Erythroblast (primary cell): ENCODE results near the gene FIG4.
"Not testable (repeated sequence)": the region's sequence is repeated elsewhere in the genome, so short reads cannot be mapped to it uniquely, and the experiment has no call there.

Experiments used
- DNase-seq, 2 experiments: peaks; one replicate each; lab custom pipeline; 2025; lab: John Stamatoyannopoulos, UW
- GATA1 ChIP-seq: IDR thresholded peaks from 2 replicates; pipeline ENCODE4 v1.6.1; 2011; ENCODE audit warnings: low read depth, mild to moderate bottlenecking, control low read depth, low read length, moderate library complexity
- POLR2A ChIP-seq: IDR thresholded peaks from 2 replicates; pipeline ENCODE4 v1.6.1; 2011; ENCODE audit warnings: mild to moderate bottlenecking, low read length

Gene FIG4

GRCh38 chr6:109853951-109854350 lies 162.9 kb downstream of the FIG4 start:
- TF ChIP-seq POLR2A (no peak), GATA1 (no peak)
- DNase-seq: no peak

- TF ChIP-seq GATA1: no peak
- no peak for TF ChIP-seq POLR2A
- no peak for DNase-seq
Observed at GRCh38 chr6:109854541-109855308, 163.6 kb downstream of the FIG4 start.

GRCh38 chr6:109855476-109856040 lies 164.5 kb downstream of the FIG4 start:
- not testable (repeated sequence) for DNase-seq

- no peak for TF ChIP-seq GATA1
- TF ChIP-seq POLR2A: no peak
- no peak for DNase-seq
Observed at GRCh38 chr6:109861946-109862345, 170.8 kb downstream of the FIG4 start.

- no peak for DNase-seq
- no peak for TF ChIP-seq POLR2A
- no peak for TF ChIP-seq GATA1
Observed at GRCh38 chr6:109864050-109864449, 173.0 kb downstream of the FIG4 start.

GRCh38 chr6:109865968-109866367 lies 174.9 kb downstream of the FIG4 start:
- no peak for TF ChIP-seq GATA1
- no peak for TF ChIP-seq POLR2A

GRCh38 chr6:109867009-109867969 lies 176.2 kb downstream of the FIG4 start:
- TF ChIP-seq POLR2A: no peak
- TF ChIP-seq GATA1: no peak
- no peak for DNase-seq

More at GRCh38 chr6:109865968-109866367, 174.9 kb downstream of the FIG4 start:
- no peak for DNase-seq

GRCh38 chr6:109867970-109868358 lies 176.9 kb downstream of the FIG4 start:
- DNase-seq: no peak

GRCh38 chr6:109869398-109870088 lies 178.4 kb downstream of the FIG4 start:
- not testable (repeated sequence) for DNase-seq

More at GRCh38 chr6:109867970-109868358, 176.9 kb downstream of the FIG4 start:
- TF ChIP-seq GATA1 (no peak), POLR2A (no peak)

- TF ChIP-seq GATA1: no peak
- TF ChIP-seq POLR2A: no peak
- no peak for DNase-seq
Observed at GRCh38 chr6:109870089-109870410, 179.0 kb downstream of the FIG4 start.

GRCh38 chr6:109872549-109872948 lies 181.5 kb downstream of the FIG4 start:
- DNase-seq: no peak
- TF ChIP-seq GATA1 (no peak), POLR2A (no peak)

- no peak for DNase-seq
- TF ChIP-seq POLR2A (no peak), GATA1 (no peak)
Observed at GRCh38 chr6:109872968-109873545, 182.0 kb downstream of the FIG4 start.

- TF ChIP-seq GATA1: no peak
- no peak for TF ChIP-seq POLR2A
- DNase-seq: no peak
Observed at GRCh38 chr6:109874086-109874485, 183.0 kb downstream of the FIG4 start.
